Brain microvascular endothelial cell (primary cell): ENCODE measurements around the gene SLCO3A1.

ENCODE experiments used
- DNase-seq: peaks from one replicate; pipeline ENCODE4 v3.0.0-alpha.2; 2020
- H3K27ac ChIP-seq: fragments of 250-450 bp; sonication (Bioruptor Pico); 2 replicates; pipeline ENCODE4 v1.5.1; 2020; ENCODE audit warnings: mild to moderate bottlenecking, moderate library complexity
- H3K27me3 ChIP-seq: fragments of 250-450 bp; sonication (Bioruptor Pico); replicated peaks from 2 replicates; pipeline ENCODE4 v1.5.1; 2020; ENCODE audit warnings: mild to moderate bottlenecking
- H3K36me3 ChIP-seq: fragments of 250-450 bp; sonication (Bioruptor Pico); replicated peaks from 2 replicates; pipeline ENCODE4 v1.5.1; 2020; ENCODE audit warnings: mild to moderate bottlenecking
- H3K4me3 ChIP-seq: 2 replicates; pipeline ENCODE4 v1.5.1; 2011; ENCODE audit warnings: low read depth, mild to moderate bottlenecking, control low read depth, low read length, moderate library complexity
- in situ Hi-C: cut with HindIII; loops from 2 replicates; pipeline ENCODE4 v1.10.0; 2017; ENCODE audit warnings: low sequenced_read_pairs, low pct_ligation_motif_present
- TF ChIP-seq, protein P1 (sequence below): IDR thresholded peaks from 2 replicates; pipeline ENCODE4 v1.5.1; 2011; ENCODE audit warnings: low read depth, mild to moderate bottlenecking, moderate library complexity, low read length, control low read depth, inconsistent platforms; ENCODE audit errors: missing control alignments

The SLCO3A1 gene

DNA sequence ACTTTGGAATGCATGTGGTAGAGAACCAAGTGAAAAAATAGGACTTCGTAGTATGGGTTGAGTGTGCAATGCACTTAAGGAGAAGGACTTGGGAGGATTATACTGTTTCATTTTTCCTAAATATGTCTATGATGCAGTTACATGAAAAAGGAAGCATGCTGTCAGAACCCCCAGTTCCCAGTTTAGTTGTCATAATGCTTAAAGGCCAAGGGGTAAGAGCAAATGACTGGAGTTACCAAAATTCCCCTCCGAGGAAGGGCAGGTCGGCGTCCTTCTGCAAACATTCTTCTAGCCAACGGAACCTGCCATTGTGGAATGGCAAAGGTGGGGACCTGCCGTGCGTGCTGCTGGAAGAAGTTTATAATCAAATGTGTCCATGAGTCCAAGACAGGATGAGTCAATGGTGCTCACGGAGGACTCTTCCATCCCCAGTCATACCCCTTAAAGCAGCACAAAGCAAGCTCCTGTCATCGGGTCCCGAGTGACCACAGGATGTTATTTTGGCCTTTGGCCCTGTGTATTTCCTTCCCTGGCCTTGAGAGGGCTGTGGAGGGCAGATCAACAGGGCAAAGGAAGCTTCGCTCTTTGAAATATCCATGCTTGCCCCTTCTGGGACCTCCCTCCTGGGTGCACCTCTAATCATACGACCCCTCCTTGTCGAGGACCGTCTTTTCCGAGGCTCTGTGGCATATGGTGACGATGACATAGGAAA is 93.2 kb downstream of the SLCO3A1 start:
- Histone ChIP-seq H3K4me3 (no peak overlapping the region), H3K27ac (no peak overlapping the region), H3K36me3 (no peaks in the 10 kb centered on the region), H3K27me3 (no peaks in the 10 kb centered on the region)
- no peak for DNase-seq
- in situ Hi-C loops, result no loop called here
- TF ChIP-seq, protein P1, sequence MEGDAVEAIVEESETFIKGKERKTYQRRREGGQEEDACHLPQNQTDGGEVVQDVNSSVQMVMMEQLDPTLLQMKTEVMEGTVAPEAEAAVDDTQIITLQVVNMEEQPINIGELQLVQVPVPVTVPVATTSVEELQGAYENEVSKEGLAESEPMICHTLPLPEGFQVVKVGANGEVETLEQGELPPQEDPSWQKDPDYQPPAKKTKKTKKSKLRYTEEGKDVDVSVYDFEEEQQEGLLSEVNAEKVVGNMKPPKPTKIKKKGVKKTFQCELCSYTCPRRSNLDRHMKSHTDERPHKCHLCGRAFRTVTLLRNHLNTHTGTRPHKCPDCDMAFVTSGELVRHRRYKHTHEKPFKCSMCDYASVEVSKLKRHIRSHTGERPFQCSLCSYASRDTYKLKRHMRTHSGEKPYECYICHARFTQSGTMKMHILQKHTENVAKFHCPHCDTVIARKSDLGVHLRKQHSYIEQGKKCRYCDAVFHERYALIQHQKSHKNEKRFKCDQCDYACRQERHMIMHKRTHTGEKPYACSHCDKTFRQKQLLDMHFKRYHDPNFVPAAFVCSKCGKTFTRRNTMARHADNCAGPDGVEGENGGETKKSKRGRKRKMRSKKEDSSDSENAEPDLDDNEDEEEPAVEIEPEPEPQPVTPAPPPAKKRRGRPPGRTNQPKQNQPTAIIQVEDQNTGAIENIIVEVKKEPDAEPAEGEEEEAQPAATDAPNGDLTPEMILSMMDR, result no peak

DNA sequence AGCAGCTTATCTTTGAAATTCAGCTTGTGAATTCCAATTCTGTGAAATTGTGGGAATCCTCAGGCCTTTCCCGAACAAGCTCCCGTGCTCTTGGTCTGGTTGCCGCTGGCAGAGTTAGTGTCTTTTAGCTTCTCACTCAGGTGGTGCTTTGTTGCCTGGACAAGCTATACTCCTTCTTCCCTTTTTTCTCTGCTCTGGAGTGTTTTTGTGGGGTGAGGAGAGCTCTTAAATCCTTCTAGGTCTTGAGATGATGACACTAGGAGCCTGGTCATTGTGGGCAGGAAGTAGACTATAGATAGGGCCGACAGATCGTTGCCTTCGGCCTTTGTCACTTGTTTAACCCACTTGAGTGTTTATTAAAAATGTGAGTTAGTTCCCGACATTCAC is 93.8 kb downstream of the SLCO3A1 start:
- H3K36me3 ChIP-seq, result no peaks in the 10 kb centered on the region

DNA sequence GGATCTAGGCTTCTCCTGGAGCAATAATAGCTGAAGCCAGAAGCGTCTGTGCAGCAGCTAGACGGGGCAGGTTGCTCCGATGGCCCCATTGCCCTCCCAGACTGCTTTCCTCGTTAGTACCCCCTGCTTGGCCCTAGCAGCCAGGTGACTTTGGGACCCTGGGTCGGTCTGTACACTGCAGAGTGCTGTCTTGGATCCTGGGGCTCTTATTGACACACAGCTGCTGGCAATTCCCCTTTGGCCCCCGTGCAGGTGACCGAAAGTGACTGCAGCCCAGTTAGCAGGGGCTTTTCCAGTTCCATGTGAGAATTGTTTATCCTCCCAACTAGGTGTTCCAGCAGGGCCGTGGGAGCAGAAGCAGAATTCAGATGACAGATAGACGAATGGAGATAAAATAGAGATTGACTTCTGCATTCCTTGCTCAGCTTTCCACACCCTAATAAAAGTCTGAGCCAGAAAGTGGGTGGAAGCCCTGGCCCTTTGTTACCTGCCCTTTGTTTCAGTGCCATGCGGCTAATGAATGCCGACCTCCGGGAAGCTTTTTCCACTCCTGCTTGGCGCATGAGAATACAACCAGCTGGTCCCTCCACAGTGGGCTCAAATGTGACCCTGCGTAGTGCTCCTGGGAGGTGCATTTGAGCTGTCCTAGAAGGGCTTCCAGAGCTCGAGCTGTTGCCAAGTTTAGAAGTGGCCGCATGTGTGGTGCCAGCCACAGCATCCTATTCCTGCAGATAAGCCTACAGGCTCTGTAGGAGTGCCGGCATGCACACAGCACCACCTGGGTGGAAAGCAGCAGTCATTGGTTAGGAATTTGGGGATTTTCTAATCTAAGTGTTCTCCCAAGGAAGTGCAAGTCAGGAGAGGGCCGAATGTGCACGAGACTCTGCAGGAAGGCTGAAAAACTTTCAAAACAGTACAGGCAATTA is 94.4 kb downstream of the SLCO3A1 start:
- TF ChIP-seq, protein P1, result no peak
- Histone ChIP-seq H3K4me3 (no peak overlapping the region), H3K36me3 (no peaks in the 10 kb centered on the region), H3K27me3 (no peaks in the 10 kb centered on the region), H3K27ac (no peak overlapping the region)
- in situ Hi-C loops, result no loop called here
- DNase-seq, result no peak

More for the DNA sequence above, 93.8 kb downstream of the SLCO3A1 start:
- Histone ChIP-seq H3K4me3 (no peak overlapping the region), H3K27ac (no peak overlapping the region), H3K27me3 (no peaks in the 10 kb centered on the region)
- TF ChIP-seq, protein P1, result no peak
- in situ Hi-C loops, result no loop called here
- DNase-seq, result no peak

DNA sequence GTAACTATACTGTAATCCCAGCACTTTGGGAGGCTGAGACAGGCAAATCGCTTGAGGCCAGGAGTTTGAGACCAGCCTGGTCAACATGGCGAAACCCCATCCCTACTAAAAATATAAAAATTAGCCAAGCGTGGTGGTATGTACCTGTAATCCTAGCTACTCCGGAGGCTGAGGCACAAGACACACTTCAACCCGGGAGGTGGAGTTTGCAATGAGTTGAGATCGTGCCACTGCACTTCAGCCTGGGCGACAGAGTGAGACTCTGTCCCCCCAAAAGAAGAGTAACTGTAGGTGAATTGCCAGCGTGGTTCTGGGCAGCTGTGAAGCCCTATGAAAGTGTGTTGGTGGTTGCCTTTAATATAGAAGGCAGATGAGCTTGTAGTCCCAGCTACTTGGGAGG is 95.9 kb downstream of the SLCO3A1 start:
- DNase-seq, result no peak
- Histone ChIP-seq H3K27me3 (no peaks in the 10 kb centered on the region), H3K36me3 (no peaks in the 10 kb centered on the region), H3K4me3 (no peak overlapping the region), H3K27ac (no peak overlapping the region)
- in situ Hi-C loops, result no loop called here
- TF ChIP-seq, protein P1, result no peak

DNA sequence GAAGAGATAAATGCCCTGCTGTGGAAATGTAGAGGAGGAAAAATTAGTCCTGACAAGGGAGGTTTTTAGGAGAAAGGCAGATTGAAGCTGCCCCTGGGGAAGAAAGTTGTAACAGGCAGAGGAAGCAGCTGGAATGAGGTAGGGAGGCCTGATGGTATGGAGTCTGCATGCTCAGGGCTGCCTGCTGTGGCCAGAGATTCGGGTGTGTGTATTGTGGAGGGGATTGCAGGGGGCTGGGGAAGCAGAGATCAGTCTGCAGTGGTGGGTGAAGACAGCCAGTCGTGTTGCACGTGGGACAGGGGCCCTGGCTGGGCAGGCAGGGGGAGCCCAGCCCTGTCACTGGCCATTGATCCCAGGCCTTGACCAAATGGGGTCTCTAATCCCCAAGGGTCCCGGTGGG is 96.5 kb downstream of the SLCO3A1 start:
- DNase-seq, result no peak
- Histone ChIP-seq H3K36me3 (no peaks in the 10 kb centered on the region), H3K27me3 (no peaks in the 10 kb centered on the region), H3K27ac (no peak overlapping the region), H3K4me3 (no peak overlapping the region)
- TF ChIP-seq, protein P1, result no peak
- in situ Hi-C loops, result no loop called here
